ENCODE results near the gene POLE.

POLE gene

DNA sequence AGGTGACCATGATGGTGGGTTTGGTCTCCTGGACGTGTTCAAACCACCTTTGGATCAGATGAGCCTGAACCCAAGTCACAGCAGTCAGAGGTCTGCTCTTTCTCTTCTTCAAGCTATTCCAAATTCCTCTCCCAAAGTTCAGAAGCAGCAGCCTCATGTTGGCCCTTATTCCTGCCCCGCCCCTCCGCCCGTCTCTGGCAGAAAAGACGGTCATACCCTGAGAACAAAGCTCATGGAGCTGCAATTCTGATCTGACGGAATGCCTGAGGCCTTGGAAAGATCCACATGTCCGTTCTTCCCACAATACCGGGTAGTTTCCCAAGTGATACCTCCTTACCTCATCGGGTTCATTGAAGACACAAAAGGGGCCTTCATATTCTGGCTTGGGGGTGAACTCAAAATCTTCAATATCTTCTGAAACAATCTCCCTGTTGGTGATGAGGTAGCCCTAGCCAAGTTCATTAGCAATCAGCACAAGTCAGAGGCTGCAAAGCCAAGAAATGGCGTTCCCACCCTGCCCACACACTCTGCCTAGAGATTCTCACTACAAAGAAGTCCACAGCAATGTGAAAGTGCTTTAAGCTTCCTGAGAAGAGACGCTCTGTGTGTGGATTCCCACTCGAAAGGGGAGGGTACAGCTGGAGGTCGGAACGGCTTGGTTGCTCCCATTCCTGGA lies 11.2 kb downstream of the POLE start:
- DNase-seq = no peak

DNA sequence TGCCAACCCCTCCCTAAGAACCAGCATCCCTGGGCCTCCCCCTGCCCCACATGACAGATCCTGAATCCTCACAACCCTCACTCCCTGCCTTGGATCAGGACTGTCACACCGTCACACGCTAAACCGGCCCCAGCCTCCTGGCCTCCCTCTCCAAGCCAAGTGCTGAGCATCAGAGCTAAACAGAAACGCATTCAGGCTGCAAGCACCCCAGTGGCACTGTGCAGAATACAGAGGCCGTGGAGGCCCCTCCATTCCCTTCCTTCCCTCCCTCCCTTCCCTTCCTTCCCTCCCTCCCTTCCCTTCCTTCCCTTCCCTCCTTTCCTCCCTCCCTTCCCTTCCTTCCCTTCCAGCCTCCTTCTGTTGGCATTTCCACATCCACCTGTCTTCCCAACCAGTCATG lies 12.6 kb downstream of the POLE start:
- DNase-seq = no peak

DNA sequence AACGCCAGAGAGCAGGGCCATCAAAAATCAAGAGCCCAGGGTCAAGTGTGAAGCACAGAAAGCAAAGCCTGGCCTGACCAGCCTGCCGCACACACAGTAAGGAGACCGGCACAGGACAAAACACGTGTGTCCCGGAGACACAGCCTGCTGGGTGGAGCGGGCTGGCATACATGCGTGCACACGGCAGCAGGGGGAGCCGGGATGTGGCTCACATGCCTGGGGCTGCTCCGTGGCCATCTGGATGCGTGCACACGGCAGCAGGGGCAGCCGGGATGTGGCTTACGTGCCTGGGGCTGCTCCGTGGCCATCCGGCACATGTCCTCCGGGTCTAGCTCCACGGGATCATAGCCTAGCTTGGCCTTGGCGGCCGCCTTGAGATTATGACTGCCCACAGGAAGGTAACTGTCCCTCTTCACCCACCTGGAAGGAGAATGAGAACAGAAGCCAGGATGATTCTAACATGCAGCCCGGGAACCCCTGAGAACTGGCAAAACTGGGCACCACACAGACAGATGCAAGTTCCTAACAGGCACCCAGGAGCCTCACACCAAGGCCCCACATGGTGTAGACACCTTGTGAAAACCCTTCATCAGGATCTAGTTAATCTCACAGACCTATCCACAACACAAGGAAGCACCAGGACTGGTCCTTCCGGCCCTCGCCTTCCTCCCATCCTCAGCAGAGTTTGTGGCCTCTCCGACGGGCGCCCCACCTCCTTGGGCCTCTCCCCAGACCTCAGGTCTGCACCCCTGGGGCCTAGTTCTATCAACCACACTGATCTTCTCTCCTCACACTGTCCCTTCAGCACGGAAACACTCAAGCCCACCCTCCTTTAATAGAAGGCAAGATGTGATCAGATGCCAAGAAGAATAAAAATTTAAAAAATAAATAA lies 13.6 kb downstream of the POLE start:
- no peak for DNase-seq

DNA sequence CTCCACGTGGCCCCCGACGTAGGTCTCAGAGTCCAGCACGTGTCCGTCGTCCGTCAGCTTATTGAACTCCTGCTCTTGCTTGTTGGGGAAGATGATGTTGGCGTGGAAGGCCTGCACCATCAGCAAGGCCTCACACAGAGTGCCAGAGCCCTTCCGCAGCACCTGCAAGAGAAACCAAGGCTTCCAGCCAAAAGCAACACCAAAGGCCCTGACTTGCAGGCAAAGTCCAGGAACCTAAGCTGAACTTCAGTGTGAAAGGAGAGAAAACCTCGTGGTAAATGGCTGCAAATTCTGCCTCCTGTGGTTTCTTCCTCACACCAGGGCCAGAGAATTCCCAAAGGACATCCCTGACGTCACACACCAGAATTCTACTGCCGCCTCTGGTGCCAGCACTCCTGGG lies 14.5 kb downstream of the POLE start:
- DNase-seq = no peak

DNA sequence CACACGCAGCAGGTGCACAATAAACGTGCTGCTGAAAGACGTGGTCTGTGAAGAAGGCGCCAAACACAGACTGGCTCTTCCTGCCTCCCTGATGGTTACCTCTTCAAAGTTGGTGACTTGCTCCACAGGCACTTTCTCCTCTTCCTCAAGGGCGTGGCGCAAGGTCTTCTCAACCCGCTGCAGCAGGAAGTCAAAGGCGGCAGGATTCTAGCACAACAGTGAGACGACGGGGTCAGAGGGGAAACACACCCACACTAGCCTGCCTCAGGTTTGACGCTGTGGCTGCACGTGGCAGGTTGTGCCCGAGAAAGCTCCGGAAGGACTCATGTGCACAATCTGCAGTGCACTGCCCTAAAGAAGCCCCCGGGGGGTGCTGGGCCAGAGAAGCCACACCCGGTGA lies 15.0 kb downstream of the POLE start:
- DNase-seq = no peak

DNA sequence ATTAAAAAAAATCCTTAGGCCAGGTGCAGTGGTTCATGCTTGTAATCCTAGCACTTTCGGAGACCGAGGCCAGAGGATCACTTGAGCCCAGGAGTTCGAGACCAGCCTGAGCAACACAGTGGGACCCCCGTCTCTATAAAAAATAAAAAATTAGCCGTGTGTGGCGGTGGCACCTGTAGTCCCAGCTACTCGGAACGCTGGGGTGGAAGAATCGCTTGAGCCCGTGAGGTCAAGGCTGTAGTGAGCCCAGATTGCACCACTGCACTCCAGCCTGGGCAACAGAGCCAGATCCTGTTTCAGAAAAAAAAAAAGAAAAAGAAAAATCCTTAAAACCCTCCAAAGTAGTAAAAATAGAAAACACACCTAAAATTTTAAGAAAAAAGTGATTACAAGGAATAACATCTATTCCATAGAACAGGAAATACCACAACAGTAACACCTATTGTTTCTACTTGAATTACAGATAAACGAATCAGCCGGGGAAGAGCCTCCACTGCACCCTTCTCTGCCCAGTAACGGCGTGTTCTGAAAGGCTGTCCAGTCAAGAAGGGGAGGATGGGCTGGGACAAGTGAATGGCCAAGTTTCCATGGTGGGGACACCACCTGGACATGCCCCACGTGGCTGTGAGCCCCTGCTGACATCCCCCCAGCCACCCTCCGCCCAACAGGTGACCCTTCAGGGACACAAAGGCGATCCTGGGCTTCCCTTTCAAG lies 17.8 kb downstream of the POLE start:
- DNase-seq = no peak

DNA sequence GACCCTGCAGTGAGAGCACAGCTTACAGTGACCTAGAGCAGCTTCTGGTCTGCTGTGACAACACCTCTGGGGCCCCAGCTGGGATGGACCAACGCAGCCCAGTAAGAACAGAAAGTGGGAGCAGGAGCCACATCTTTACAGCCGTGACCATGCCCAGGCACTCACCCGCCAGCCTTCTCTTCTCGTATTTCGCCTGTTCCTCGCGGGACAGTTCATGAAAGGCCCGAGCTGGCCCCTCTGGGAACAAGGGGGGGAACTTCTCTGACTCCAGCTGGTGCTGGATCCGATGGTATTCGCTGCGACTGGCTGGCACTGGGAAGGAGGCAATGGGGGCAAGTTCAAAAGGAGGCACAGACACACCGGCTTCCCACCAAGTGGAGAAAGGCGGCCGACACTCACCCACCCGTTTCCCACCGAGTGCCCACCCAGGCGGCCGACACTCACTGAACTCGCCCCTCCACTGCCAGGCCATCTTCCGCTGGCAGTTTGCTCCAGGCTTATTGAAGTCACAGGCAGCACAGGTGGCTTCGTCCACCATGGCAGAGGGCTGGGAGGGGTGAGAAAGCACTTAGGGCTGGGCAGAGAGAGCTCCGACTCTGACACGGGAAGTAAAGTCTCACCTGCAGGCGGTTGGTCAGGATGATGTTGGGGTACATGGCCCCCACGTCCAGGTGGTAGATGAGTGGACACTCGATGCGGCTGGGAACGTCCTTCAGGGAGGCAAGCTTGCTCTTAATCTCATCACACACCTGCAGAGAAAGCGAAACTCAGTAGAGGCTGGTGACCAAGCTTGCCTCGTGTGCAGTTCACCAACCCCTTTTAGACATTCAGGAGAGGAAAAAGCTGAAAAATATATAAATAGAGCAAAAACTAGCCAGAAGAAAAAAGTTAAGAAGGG lies 18.7 kb downstream of the POLE start:
- DNase-seq = no peak

DNA sequence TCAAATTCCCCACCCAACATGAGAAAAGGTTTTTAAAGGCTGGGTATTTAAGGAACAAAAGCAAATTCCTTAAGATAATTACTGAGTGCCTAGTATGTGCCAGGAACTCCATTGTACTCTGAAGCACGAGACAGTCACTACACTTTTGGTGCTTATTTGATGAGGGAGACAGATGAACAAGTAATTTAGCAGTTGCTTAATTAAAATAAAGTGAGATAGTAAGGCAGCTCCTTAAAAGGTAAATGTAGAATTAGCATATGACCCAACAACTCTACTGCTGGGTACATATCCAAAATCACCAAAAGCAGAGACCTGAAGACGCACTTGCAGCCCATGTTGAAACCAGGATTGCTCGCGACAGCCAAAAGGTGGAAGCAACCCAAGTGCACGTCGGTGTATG lies 21.3 kb downstream of the POLE start:
- no peak for DNase-seq

DNA sequence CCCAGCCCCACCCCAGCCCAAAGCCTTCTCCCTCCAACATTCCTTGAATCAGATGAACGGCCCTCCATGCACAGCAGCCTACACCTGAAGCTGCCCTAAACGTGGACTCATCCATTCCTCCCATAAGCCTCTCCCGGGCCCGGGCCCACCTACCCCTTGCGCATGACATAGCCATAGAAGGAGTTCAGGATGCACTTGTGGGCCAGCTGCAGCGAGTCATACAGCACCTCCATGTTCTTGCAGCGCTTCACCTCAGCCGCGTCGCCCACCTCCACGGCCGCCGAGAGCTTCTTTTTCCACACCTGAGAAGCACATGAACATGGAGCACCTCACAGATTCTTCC lies 22.0 kb downstream of the POLE start:
- DNase-seq = no peak

DNA sequence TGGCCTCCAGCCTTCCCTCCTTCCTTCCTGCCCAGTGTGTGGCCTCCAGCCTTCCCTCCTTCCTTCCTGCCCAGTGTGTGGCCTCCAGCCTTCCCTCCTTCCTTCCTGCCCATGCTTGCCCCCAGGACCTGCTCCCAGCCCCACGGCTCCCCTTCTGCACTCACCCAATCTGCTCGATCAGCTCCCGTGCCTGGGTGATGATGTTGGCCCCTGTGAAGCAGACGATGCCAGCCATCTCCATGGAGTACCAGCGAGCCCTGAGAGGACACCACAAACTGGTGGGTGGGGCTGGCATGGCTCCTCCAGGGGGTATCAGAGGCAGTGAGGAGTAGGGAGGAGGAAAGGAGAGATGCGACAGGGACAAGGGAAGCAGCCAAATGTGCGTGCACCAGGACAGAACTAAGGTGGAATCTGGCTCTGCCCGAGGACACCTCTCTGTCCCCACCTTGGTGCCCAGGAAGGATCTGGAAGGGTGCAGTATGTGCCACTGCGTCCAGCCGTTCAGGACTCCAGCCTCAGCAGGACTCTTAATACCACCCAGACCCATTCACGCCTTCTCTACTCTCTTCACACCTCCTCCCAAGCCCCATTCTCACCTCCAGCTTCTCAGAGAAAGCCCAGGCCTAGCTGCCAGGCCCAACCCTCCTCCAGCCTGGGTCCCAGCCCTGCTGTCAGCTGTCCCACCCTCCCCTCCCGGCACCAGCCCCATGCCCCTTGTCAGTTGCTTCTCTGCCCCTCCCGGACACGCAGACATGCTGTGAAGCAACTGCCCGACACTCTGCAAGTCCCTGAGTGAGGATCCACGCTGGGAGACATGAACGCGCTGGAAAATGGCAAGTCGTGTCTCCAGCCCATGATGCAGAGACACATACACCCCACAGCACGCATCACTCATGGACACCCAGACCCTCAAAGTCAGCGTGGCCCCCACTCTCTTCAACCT lies 22.7 kb downstream of the POLE start:
- DNase-seq = no peak

DNA sequence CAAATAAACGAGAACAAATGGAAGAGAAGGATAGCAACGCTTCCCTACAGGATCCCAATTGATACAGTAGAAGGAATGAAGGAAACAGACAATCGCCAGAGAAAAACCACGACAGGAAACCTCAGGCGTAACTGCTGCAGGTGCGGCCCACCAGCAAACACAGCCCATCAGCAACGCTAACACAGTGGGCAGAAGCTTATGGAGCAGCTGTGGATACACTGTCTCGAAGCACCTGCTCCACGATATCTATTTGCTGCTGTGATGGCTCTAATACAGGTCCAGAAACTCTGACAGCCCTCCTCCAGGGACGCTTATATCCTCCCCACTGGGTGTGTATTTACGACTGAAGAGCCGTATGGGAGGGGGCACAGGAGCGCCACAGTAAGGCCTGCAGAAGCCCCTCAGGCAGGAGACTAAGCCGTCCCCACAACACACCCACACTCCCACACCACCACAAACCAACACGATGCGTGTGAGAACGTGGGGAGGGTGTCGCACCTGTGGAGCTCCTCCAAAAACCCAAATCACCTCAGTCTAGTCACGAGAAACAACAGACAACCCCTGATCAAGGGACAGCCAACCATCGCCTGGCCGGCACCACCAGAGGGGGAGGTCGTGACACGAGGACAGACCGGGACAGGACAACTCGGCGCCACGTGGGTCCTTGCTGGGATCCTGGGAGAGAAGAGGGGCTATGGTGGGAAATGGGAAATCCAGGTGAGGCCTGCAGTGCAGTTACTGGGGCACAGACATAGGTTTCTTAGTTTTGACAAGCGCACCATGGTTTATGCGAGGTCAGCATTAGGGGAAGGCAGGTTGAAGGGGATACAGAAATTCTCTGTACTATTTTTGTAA lies 24.0 kb downstream of the POLE start:
- DNase-seq = no peak

DNA sequence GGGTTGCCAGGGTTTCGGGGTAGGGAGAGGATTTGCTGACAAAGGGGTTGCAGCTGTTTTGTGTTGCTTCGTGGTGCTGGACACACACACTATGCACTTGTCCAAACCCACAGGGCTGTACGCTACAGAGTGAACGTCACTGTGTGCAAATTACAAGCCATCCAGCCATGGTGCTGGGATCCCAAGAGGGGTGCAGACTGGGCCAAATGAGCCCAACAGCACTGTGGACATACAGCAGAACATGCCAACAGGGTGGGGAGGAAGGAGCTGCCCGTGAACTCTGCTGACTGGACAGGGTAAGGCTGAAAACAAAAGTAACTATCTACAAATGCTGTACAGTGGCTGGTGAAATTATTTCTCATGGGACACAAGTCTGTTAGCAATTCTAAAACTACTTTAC lies 25.2 kb downstream of the POLE start:
- DNase-seq = no peak

DNA sequence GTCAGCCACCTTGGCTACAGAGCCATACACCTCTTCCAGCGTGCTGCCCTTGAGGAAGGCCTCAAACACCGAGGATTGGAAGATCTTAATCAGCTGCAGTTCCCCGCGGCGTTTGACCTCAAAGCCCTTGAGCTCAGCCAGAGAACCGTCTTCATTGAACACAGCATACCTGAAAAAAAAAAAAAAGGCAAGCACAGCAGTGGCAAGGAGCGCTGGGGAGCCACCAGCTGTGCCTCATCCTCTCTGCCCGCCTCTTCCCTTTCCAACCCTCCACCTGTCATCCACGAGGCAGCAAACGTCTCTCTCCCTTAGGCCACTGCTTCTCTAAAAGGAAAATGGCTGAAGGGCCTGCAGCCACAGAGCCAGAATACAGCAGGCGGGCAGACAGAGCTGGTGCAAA lies 26.1 kb downstream of the POLE start:
- no peak for DNase-seq

DNA sequence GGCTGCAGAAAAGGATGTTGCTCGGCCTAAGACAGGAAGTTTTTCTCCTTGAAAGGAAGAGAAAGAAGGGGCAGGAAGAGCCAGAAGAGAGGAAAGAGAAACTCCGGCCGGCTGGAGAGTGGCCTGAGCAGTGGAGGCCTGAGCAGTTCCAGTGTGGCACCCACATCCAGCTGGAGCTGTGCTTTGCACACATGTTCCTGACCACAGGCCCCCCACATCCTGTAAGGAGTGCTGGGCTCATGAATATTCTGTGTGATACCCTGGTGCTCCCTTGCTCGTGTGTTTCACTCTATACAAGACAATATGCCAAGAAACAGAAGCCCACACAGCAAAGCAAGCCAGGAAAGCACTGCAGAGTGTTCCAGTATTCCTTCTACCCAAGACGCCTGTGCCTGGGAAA lies 27.1 kb downstream of the POLE start:
- DNase-seq = no peak

DNA sequence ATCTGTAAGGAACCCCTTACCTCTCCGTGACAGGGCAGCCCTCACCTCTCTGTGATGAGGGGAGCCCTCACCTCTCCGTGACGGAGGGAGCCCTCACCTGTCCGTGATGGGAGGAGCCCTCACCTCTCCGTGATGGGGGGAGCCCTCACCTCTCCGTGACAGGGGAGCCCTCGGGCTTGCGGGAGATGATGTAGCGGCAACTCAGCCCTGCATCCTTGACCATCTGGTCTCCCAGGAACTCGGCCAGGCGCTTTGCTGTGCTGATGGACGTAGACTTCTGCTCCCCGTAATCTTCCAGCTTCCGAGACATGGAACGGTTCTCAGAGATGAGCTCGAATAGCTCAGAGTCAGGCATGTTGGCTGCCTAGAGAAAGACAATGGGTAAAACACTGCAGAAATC lies 28.0 kb downstream of the POLE start:
- DNase-seq = no peak

DNA sequence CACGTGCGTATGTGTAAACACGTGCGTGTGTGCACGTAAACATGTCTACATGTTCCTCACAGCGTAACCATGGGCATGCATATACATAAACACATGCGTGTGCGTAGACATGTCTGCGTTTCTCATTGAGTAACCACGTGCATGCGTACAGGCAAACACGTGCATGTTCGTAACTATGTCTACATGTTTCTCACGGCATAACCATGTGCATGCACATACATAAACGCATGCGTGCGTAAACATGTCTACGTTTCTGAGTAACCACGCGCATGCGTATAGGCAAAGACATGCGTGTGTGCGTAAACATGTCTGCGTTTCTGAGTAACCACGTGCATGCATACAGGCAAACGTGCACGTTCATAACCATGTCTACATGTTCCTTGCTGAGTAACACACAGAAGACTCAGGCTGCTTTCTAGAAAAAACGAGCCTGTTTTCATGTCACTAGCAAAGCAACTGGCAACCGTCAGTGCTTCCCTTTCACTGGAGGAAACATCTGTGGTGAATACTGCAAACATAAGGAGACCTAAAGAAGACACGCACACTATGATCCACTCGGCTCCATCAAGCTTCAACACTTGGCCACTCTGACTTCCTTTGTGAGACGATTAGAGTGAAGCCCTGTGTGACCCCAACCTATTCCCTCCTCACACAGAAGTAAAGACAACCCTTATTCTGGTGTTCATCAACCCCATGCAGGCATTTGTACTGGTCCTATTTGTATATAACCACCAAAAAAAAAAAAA lies 28.8 kb downstream of the POLE start:
- no peak for DNase-seq

DNA sequence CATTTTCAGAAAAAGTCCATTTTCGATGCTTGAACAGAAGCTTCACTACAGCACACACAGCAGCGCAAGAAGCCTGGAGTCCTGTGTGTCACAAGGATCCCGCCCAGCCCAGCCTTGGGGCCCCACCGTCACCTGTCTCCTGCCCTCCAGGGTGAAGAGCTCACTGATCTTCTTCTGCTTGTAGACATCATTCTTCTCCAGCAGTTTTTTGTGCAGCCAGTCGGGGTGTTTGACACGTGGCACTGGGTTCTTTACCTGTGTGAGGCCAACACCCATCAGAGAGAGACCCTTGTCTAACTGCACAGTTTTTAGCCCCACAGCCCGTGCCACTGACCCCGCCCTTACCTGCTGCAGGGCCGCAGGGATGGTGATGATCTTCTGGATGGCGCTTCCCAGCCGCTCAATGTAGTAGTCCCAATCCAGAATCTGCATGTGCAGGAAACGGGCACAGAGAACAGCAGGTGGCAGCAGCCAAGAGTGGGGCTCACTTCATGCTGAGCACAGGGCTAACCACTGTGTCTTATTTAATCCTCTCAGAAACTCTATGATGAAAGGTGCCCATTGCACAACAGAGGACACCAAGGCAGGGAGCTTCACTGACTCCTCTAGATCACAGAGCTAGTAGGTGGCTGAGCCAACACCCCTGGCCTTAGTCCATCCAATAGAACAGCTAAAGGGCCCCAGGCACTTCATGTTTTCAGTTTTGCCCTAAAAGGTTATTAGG lies 30.0 kb downstream of the POLE start:
- no peak for DNase-seq

DNA sequence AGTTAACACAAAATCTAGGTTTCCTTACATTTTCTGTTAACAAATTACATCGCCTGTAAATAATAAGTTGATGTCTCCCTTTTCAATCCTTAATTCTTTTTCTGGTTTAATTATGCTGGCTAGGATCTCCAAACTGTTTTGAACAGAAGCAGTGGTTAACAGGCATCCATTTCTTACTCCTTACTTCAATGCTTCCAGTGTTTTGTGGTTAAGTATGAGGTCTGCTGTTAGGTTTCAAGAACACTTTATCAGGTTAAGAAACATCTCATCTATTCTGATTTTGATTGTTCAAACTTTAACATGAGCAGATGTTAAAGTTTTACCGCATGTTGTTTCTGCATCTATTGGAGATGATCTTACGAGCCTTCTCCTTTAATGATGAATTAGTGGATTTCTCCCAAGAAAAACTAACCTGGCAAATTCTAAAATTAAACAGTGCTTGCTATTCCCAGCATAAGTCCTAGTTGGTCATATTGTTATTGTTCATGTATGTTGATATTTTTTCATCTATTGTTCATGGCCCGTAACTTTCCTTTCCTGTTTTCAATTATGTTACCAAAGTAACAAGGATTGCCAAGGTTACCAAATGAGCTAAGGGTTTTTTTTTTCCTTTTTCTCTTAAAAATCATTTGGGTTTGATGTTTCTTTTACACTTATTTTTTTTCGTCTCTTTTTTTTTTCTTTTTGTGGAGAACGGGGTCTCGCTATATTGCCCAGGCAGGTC lies 33.4 kb downstream of the POLE start:
- no peak for DNase-seq
